Natural killer cell (primary cell): Measurements from ENCODE around the gene SPTB. TPM values are rescaled to one million over a fixed set of nuclear protein-coding genes. Genes with fewer than 3 reads are reported as not detected.

Experiments
- ATAC-seq, 3 donors: fragments of 150-1000 bp in 2 of 3; fragments of 200-7000 bp in 1 of 3; cut with Tn5 transposase; 1 replicate in 1 of 3; 2 replicates in 2 of 3; pipeline ENCODE4 v1.10.0; 2021; ENCODE audit warnings: mild to moderate bottlenecking in 2 of 3, moderate library complexity in 2 of 3
- DNase-seq, 2 donors: peaks; one replicate each; pipeline versions ENCODE4 v3.0.0 to v3.0.0-alpha.2; 2013 to 2021; ENCODE audit warnings: mixed read lengths in 1 of 2
- H3K27ac ChIP-seq: one replicate; pipeline ENCODE4 v1.5.1; 2013; ENCODE audit warnings: mild to moderate bottlenecking, low read length
- H3K27me3 ChIP-seq: one replicate; pipeline ENCODE4 v1.6.1; 2013; ENCODE audit warnings: low read length; ENCODE audit not compliant: control insufficient read depth, insufficient read depth
- H3K36me3 ChIP-seq: one replicate; pipeline ENCODE4 v1.6.1; 2013; ENCODE audit warnings: low read length; ENCODE audit not compliant: control insufficient read depth, insufficient read depth
- H3K4me1 ChIP-seq: one replicate; pipeline ENCODE4 v1.6.1; 2013; ENCODE audit warnings: low read length; ENCODE audit not compliant: control insufficient read depth, insufficient read depth
- H3K4me3 ChIP-seq: one replicate; pipeline ENCODE4 v1.5.1; 2013; ENCODE audit warnings: low read length
- H3K9me3 ChIP-seq: one replicate; pipeline ENCODE4 v1.6.1; 2013; ENCODE audit warnings: low read length; ENCODE audit not compliant: control insufficient read depth, insufficient read depth
- H3K27ac Mint-ChIP-seq, 2 donors: one replicate each; pipeline ENCODE4 v1.8.0; 2022; ENCODE audit warnings: mild to moderate bottlenecking in 2 of 2, mixed read lengths in 2 of 2, moderate library complexity in 1 of 2
- H3K27me3 Mint-ChIP-seq, 2 donors: one replicate each; pipeline ENCODE4 v1.8.0; 2022; ENCODE audit warnings: low read depth in 2 of 2, mixed read lengths in 2 of 2
- H3K36me3 Mint-ChIP-seq: one replicate; pipeline ENCODE4 v1.8.0; 2022; ENCODE audit warnings: mixed read lengths
- H3K4me1 Mint-ChIP-seq, 2 donors: one replicate each; pipeline ENCODE4 v1.8.0; 2022; ENCODE audit warnings: mixed read lengths in 2 of 2
- H3K4me3 Mint-ChIP-seq: one replicate; pipeline ENCODE4 v1.8.0; 2022; ENCODE audit warnings: mild to moderate bottlenecking, moderate library complexity, mixed read lengths
- H3K9me3 Mint-ChIP-seq, 2 donors: one replicate each; pipeline ENCODE4 v1.8.0; 2022; ENCODE audit warnings: mixed read lengths in 2 of 2
- CTCF ChIP-seq: fragments of 200-600 bp; IDR thresholded peaks from one replicate; pipeline ENCODE4 v1.8.0; 2022; ENCODE audit warnings: antibody characterized with exemption
- WGBS: methylation state at CpG from one replicate; pipeline ENCODE4 v1.1.7; 2013; ENCODE audit warnings: missing lambda C conversion rate; ENCODE audit not compliant: insufficient coverage; 5-methylcytosine and 5-hydroxymethylcytosine counted together
- intact Hi-C: fragments of 100-400 bp; cut with micrococcal nuclease; formaldehyde crosslinking; loops from one replicate; pipeline ENCODE4 v1.14.2; 2022
- total RNA-seq, 4 donors: library from RNA; stranded (reverse); fragments of 120-200 nt in 1 of 4; gene quantifications; one replicate each; pipeline versions ENCODE4 v1.2.3 to v1.2.4, GENCODE V29; 2013 to 2022

The SPTB gene
- total RNA-seq, 3 donors from 2014 or later (not counting 1 experiment from before 2014, with no cell fraction given), result 0.07 to 0.59 (median 0.13) TPM

- ATAC-seq (no peak), DNase-seq (no peak)
- H3K9me3 ChIP-seq, result no peaks in the 10 kb centered on the region
- WGBS, result 71% methylated on average over 5 of the region's 5 CpGs
- Mint-ChIP-seq H3K27me3 (peaks cover 0 to 12% of the 10 kb centered on the region in 2 donors), H3K4me1 (peaks cover 71 to 96% of the 10 kb centered on the region in 2 donors), H3K27ac (peak overlapping the region in 1 of 2 donors; percentile 70), H3K4me3 (peak overlapping the region; percentile 8), H3K36me3 (no peaks in the 10 kb centered on the region), H3K9me3 (no peaks in the 10 kb centered on the region)
- peaks cover 6% of the 10 kb centered on the region for H3K27me3 ChIP-seq
- intact Hi-C loops, result no loop called here
- no peak overlapping the region for H3K4me3 ChIP-seq
- H3K27ac ChIP-seq, result no peak overlapping the region
- no peak for TF ChIP-seq CTCF
- H3K4me1 ChIP-seq, result peaks cover 94% of the 10 kb centered on the region
- no peaks in the 10 kb centered on the region for H3K36me3 ChIP-seq
These were observed 118.8 kb downstream of the SPTB start for GRCh38 chr14:64760916-64761315.

- no peaks in the 10 kb centered on the region for H3K36me3 Mint-ChIP-seq
- peaks cover 78 to 96% of the 10 kb centered on the region in 2 donors for H3K4me1 Mint-ChIP-seq
- TF ChIP-seq CTCF, result peak; percentile 76
- peak overlapping the region; percentile 54 to 70 for H3K27ac Mint-ChIP-seq
- Histone ChIP-seq H3K36me3 (no peaks in the 10 kb centered on the region), H3K27me3 (peaks cover 6% of the 10 kb centered on the region), H3K9me3 (no peaks in the 10 kb centered on the region), H3K4me3 (no peak overlapping the region), H3K27ac (no peak overlapping the region), H3K4me1 (peaks cover 99% of the 10 kb centered on the region)
- H3K27me3 Mint-ChIP-seq, result peaks cover 0 to 12% of the 10 kb centered on the region in 2 donors
- peak overlapping the region; percentile 45 for H3K4me3 Mint-ChIP-seq
- peak; percentile 63 to 76 for DNase-seq
- WGBS, result 68% methylated on average over 8 of the region's 8 CpGs
- intact Hi-C loops, result no loop called here
- peak in 2 of 3 donors; percentile 19 to 25 for ATAC-seq
- no peaks in the 10 kb centered on the region for H3K9me3 Mint-ChIP-seq
These were observed 119.5 kb downstream of the SPTB start for GRCh38 chr14:64760146-64760755.

- WGBS, result 92% methylated on average over 6 of the region's 6 CpGs
- H3K4me1 Mint-ChIP-seq, result peaks cover 81 to 99% of the 10 kb centered on the region in 2 donors
- no peak for TF ChIP-seq CTCF
- no peaks in the 10 kb centered on the region for H3K9me3 ChIP-seq
- DNase-seq (no peak), ATAC-seq (no peak)
- peaks cover 100% of the 10 kb centered on the region for H3K4me1 ChIP-seq
- H3K36me3 ChIP-seq, result no peaks in the 10 kb centered on the region
- H3K27ac Mint-ChIP-seq, result peak overlapping the region; percentile 70 to 85
- peaks cover 0 to 12% of the 10 kb centered on the region in 2 donors for H3K27me3 Mint-ChIP-seq
- peak overlapping the region; percentile 31 for H3K4me3 Mint-ChIP-seq
- peak overlapping the region; percentile 73 for H3K27ac ChIP-seq
- peaks cover 6% of the 10 kb centered on the region for H3K27me3 ChIP-seq
- H3K36me3 Mint-ChIP-seq, result no peaks in the 10 kb centered on the region
- H3K9me3 Mint-ChIP-seq, result no peaks in the 10 kb centered on the region
- no peak overlapping the region for H3K4me3 ChIP-seq
- intact Hi-C loops, result loop anchor here (5.0 kb wide), 1 partner anchor 37 kb away; no protein-coding TSS in a partner anchor
These were observed 120.2 kb downstream of the SPTB start for GRCh38 chr14:64759555-64759938.
